ENCODE measurements around the gene PNCK. TPM values are rescaled to one million over a fixed set of nuclear protein-coding genes. Genes with fewer than 3 reads are reported as not detected.
"Not testable (repeated sequence)": the region's sequence is repeated elsewhere in the genome, so short reads cannot be mapped to it uniquely, and the experiment has no call there.

The PNCK gene
- total and polyA plus RNA-seq, 2 donors (not counting 1 experiment from before 2014, with no cell fraction given), result 0.33 TPM; not detected in 1

DNA sequence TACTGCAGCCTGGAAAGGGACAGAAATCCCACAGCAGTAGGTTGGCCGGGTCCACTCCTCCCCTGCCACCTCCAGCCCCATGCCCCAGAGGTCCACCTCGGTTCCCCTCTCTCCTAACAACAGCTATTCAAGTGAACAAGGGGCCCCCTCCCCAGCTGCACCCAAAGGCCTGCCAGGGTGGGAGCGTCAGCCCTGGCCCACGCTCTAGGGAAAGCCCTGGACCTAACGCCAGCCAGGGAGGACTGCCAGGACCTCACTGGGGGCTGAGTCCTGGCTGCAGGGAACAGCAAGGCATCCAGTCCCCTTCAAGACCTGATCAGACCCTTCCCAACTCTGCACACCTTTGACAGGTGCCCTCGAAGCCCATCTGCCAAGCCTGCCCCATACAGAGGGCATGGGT is 27.4 kb upstream of the PNCK start:
- Histone ChIP-seq H3K4me1 (ENCODE audit: control insufficient read depth, extremely low read depth, insufficient read depth, low read length) (no peaks in the 10 kb centered on the region), H3K9me3 (ENCODE audit: control insufficient read depth, insufficient read depth, low read depth, low read length) (no peaks in the 10 kb centered on the region), H3K79me2 (ENCODE audit: control insufficient read depth, insufficient read depth, low read length) (no peaks in the 10 kb centered on the region), H3K27me3 (ENCODE audit: control insufficient read depth, insufficient read depth, low read length) (no peaks in the 10 kb centered on the region), H3K27ac (ENCODE audit: insufficient read depth, low read length) (no peak overlapping the region), H3K4me2 (ENCODE audit: extremely low read depth, insufficient read depth, low read length) (no peak overlapping the region), H2AFZ (ENCODE audit: low read length) (no peak overlapping the region), H4K20me1 (ENCODE audit: control insufficient read depth, extremely low read depth, insufficient read depth, low read length) (no peaks in the 10 kb centered on the region), H3K36me3 (ENCODE audit: control insufficient read depth, insufficient read depth, low read length) (peaks cover 1% of the 10 kb centered on the region), H3K9ac (ENCODE audit: insufficient read depth, low read length) (no peak overlapping the region), H3K4me3 (replicated peaks in 1 of 4; ENCODE audit: control extremely low read depth in 1 of 4, insufficient read depth in 1 of 4, low read depth in 3 of 4, low read length in 4 of 4) (no peak overlapping the region)
- no peak for DNase-seq (ENCODE audit: low read depth in 2 of 2)
- TF ChIP-seq, protein P1, sequence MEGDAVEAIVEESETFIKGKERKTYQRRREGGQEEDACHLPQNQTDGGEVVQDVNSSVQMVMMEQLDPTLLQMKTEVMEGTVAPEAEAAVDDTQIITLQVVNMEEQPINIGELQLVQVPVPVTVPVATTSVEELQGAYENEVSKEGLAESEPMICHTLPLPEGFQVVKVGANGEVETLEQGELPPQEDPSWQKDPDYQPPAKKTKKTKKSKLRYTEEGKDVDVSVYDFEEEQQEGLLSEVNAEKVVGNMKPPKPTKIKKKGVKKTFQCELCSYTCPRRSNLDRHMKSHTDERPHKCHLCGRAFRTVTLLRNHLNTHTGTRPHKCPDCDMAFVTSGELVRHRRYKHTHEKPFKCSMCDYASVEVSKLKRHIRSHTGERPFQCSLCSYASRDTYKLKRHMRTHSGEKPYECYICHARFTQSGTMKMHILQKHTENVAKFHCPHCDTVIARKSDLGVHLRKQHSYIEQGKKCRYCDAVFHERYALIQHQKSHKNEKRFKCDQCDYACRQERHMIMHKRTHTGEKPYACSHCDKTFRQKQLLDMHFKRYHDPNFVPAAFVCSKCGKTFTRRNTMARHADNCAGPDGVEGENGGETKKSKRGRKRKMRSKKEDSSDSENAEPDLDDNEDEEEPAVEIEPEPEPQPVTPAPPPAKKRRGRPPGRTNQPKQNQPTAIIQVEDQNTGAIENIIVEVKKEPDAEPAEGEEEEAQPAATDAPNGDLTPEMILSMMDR (conservative IDR thresholded peaks at IDR 0.05 in 1 of 2, IDR thresholded peaks at IDR 0.05 in 1 of 2; ENCODE audit: low read depth in 1 of 2, low read length in 2 of 2), result no peak
- TF ChIP-seq EZH2 (IDR thresholded peaks at IDR 0.05; ENCODE audit: low read length, missing control alignments), result no peak

DNA sequence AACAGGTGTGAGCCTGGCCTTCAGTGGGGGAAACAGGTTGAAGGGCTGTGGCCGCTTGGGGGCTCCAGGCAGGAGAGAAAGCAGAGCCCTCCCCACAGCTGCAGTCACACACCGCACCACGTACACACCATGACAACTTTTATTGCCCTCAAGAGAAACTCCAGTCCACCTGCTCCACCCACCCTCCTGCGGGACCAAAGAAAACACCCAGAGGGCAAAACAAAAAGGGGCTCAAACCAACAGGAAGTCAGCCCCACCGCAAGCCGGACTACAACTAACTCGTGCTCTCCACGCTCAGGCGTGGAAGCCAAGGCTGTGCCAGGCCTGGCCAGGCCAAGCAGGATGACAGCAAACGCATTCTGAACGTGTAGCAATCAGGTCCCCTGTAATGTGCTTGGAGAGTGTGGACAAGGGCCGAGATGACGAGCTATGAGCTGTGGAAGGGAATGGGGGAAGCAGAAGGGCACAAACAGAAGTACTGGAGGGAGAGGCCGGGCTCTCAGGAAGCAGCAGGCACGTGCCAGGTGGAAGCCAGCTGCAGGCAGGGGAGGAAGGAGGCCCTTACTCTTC is 26.8 kb upstream of the PNCK start:
- TF ChIP-seq, protein P1 (conservative IDR thresholded peaks at IDR 0.05 in 1 of 2, IDR thresholded peaks at IDR 0.05 in 1 of 2; ENCODE audit: low read depth in 1 of 2, low read length in 2 of 2), result no peak
- TF ChIP-seq EZH2 (IDR thresholded peaks at IDR 0.05; ENCODE audit: low read length, missing control alignments), result no peak
- H3K27ac ChIP-seq (ENCODE audit: insufficient read depth, low read length), result no peak overlapping the region
- no peaks in the 10 kb centered on the region for H3K27me3 ChIP-seq (ENCODE audit: control insufficient read depth, insufficient read depth, low read length)
- H4K20me1 ChIP-seq (ENCODE audit: control insufficient read depth, extremely low read depth, insufficient read depth, low read length), result no peaks in the 10 kb centered on the region
- peaks cover 1% of the 10 kb centered on the region for H3K36me3 ChIP-seq (ENCODE audit: control insufficient read depth, insufficient read depth, low read length)
- H3K4me2 ChIP-seq (ENCODE audit: extremely low read depth, insufficient read depth, low read length), result no peak overlapping the region
- H3K9ac ChIP-seq (ENCODE audit: insufficient read depth, low read length), result no peak overlapping the region
- no peak for DNase-seq (ENCODE audit: low read depth in 2 of 2)
- no peaks in the 10 kb centered on the region for H3K79me2 ChIP-seq (ENCODE audit: control insufficient read depth, insufficient read depth, low read length)
- H2AFZ ChIP-seq (ENCODE audit: low read length), result no peak overlapping the region
- no peak overlapping the region for H3K4me3 ChIP-seq (replicated peaks in 1 of 4; ENCODE audit: control extremely low read depth in 1 of 4, insufficient read depth in 1 of 4, low read depth in 3 of 4, low read length in 4 of 4)
- no peaks in the 10 kb centered on the region for H3K4me1 ChIP-seq (ENCODE audit: control insufficient read depth, extremely low read depth, insufficient read depth, low read length)
- H3K9me3 ChIP-seq (ENCODE audit: control insufficient read depth, insufficient read depth, low read depth, low read length), result no peaks in the 10 kb centered on the region

GRCh38 chrX:153699784-153700371 is 26.3 kb upstream of the PNCK start:
- H3K79me2 ChIP-seq (ENCODE audit: control insufficient read depth, insufficient read depth, low read length); H3K27ac ChIP-seq (ENCODE audit: insufficient read depth, low read length); H3K4me1 ChIP-seq (ENCODE audit: control insufficient read depth, extremely low read depth, insufficient read depth, low read length); DNase-seq (ENCODE audit: low read depth in 2 of 2); H3K27me3 ChIP-seq (ENCODE audit: control insufficient read depth, insufficient read depth, low read length); H3K9me3 ChIP-seq (ENCODE audit: control insufficient read depth, insufficient read depth, low read depth, low read length); H3K4me3 ChIP-seq (replicated peaks in 1 of 4; ENCODE audit: control extremely low read depth in 1 of 4, insufficient read depth in 1 of 4, low read depth in 3 of 4, low read length in 4 of 4); H2AFZ ChIP-seq (ENCODE audit: low read length); H3K9ac ChIP-seq (ENCODE audit: insufficient read depth, low read length); H3K36me3 ChIP-seq (ENCODE audit: control insufficient read depth, insufficient read depth, low read length); H3K4me2 ChIP-seq (ENCODE audit: extremely low read depth, insufficient read depth, low read length); H4K20me1 ChIP-seq (ENCODE audit: control insufficient read depth, extremely low read depth, insufficient read depth, low read length): not testable (repeated sequence)

DNA sequence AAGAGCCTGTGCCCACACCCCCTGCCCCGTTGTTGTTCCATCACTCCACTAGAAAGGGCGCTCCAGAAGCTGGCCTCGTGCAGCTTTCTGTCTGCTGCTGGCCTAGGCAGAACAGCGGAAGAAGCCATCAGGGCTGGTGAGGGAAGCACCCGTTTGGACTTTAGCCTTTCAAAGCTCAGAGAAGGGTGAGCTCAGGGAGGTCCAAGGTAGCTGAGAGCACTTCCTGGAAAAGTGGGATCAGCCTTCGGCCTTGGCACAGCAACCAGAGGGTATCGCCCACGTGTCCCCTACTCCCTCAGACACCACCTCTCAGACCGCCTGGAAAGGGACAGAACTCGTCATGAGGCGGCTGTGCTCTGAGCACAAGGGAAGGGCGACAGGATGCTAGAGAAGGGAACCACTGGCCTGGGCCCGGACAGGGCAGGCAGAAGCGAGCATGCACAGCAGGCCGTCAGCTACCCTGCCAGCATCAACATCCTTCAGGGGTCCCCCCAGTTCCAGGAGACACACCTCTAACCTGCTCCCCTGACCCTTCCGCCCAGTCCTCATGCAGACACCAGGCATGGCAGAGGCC is 25.7 kb upstream of the PNCK start:
- not testable (repeated sequence) for H3K4me2 ChIP-seq (ENCODE audit: extremely low read depth, insufficient read depth, low read length); H3K27me3 ChIP-seq (ENCODE audit: control insufficient read depth, insufficient read depth, low read length); H3K9ac ChIP-seq (ENCODE audit: insufficient read depth, low read length); H3K36me3 ChIP-seq (ENCODE audit: control insufficient read depth, insufficient read depth, low read length); H3K27ac ChIP-seq (ENCODE audit: insufficient read depth, low read length); H4K20me1 ChIP-seq (ENCODE audit: control insufficient read depth, extremely low read depth, insufficient read depth, low read length); H3K79me2 ChIP-seq (ENCODE audit: control insufficient read depth, insufficient read depth, low read length); H3K4me1 ChIP-seq (ENCODE audit: control insufficient read depth, extremely low read depth, insufficient read depth, low read length); H3K4me3 ChIP-seq (replicated peaks in 1 of 4; ENCODE audit: control extremely low read depth in 1 of 4, insufficient read depth in 1 of 4, low read depth in 3 of 4, low read length in 4 of 4); H2AFZ ChIP-seq (ENCODE audit: low read length); H3K9me3 ChIP-seq (ENCODE audit: control insufficient read depth, insufficient read depth, low read depth, low read length); DNase-seq (ENCODE audit: low read depth in 2 of 2)
